GM18861 (cell line): ENCODE results near the gene SIGLECL1.

Experiments used
- ATAC-seq: cut with Tn5 transposase; IDR thresholded peaks from one replicate; pipeline ENCODE4 v1.9.1; 2021; ENCODE audit not compliant: unreplicated experiment

Gene SIGLECL1

GRCh38 chr19:51252306-51253079, 1.6 kb downstream of the SIGLECL1 start:
- ATAC-seq: no peak

GRCh38 chr19:51253088-51253806, 2.4 kb downstream of the SIGLECL1 start:
- no peak for ATAC-seq

- no peak for ATAC-seq
Observed at GRCh38 chr19:51256155-51256625, 5.3 kb downstream of the SIGLECL1 start.

- no peak for ATAC-seq
Observed at GRCh38 chr19:51257471-51257870, 6.6 kb downstream of the SIGLECL1 start.

- no peak for ATAC-seq
Observed at GRCh38 chr19:51258165-51259160, 7.6 kb downstream of the SIGLECL1 start.

- ATAC-seq: no peak
Observed at GRCh38 chr19:51259348-51260245, 8.7 kb downstream of the SIGLECL1 start.

- ATAC-seq: no peak
Observed at GRCh38 chr19:51263808-51264207, 12.9 kb downstream of the SIGLECL1 start.

GRCh38 chr19:51271067-51271466, 20.2 kb downstream of the SIGLECL1 start:
- no peak for ATAC-seq

GRCh38 chr19:51272183-51272810, 21.4 kb downstream of the SIGLECL1 start:
- no peak for ATAC-seq

- no peak for ATAC-seq
Observed at GRCh38 chr19:51274049-51274770, 23.3 kb downstream of the SIGLECL1 start.

GRCh38 chr19:51277112-51277511, 26.2 kb downstream of the SIGLECL1 start:
- no peak for ATAC-seq

GRCh38 chr19:51282335-51282734, 31.5 kb downstream of the SIGLECL1 start:
- no peak for ATAC-seq

GRCh38 chr19:51285682-51286081, 34.8 kb downstream of the SIGLECL1 start:
- ATAC-seq: no peak

GRCh38 chr19:51289635-51290034, 38.8 kb downstream of the SIGLECL1 start:
- ATAC-seq: no peak

GRCh38 chr19:51292971-51293370, 42.1 kb downstream of the SIGLECL1 start:
- no peak for ATAC-seq

- ATAC-seq: no peak
Observed at GRCh38 chr19:51293571-51294210, 42.8 kb downstream of the SIGLECL1 start.

GRCh38 chr19:51294211-51294976, 43.5 kb downstream of the SIGLECL1 start:
- no peak for ATAC-seq

GRCh38 chr19:51294977-51295375, 44.1 kb downstream of the SIGLECL1 start:
- no peak for ATAC-seq
